HepG2 (cell line): ENCODE measurements around the gene IYD. TPM values are rescaled to one million over a fixed set of nuclear protein-coding genes. Genes with fewer than 3 reads are reported as not detected.

Experiments
- ATAC-seq: fragments of 200-7000 bp; cut with Tn5 transposase; 3 replicates; pipeline ENCODE4 v1.9.1; 2020; ENCODE audit warnings: mild to moderate bottlenecking, moderate library complexity
- BruUV-seq: library from RNA; stranded (reverse); fragments of 400-500 nt; replicated peaks from 2 replicates; lab custom pipeline; 2021; lab: Mats Ljungman, UMichigan
- CTCF ChIA-PET: fragments of 300-600 bp; formaldehyde crosslinking; extraction: SDS; loops from one replicate; lab custom pipeline; 2021; ENCODE audit warnings: low total read pairs, inconsistent platforms, low intra/inter-chr PET ratio; lab: Yijun Ruan, JAX
- POLR2A ChIA-PET: fragments of 350-600 bp; sonication (Branson Sonifier 250); formaldehyde crosslinking; loops from one replicate; lab custom pipeline; 2020; ENCODE audit warnings: antibody characterized with exemption, inconsistent platforms; lab: Yijun Ruan, JAX
- DNase-seq: peaks from one replicate; pipeline ENCODE4 v3.0.0-alpha.2; 2015; ENCODE audit warnings: low spot score
- FAIRE-seq: peaks from 3 replicates; lab custom pipeline; 2011; peaks lifted over from hg19 to GRCh38; lab: Jason Lieb, UNC
- H2AFZ ChIP-seq: one replicate; pipeline ENCODE4 v1.6.1; 2011; ENCODE audit warnings: low read length, inconsistent platforms
- H3K27ac ChIP-seq: fragments of 300-600 bp; 3 replicates; pipeline ENCODE4 v1.8.0; 2011; ENCODE audit warnings: mixed run types, mild to moderate bottlenecking, mixed read lengths, low read length, inconsistent platforms; ENCODE audit not compliant: insufficient read depth; ENCODE audit errors: extremely low read length
- H3K27me3 ChIP-seq, 2 experiments: fragments of 200-600 bp in 1 of 2; 2 replicates in 1 of 2; 3 replicates in 1 of 2; pipeline versions ENCODE4 v1.6.0 to v1.8.0; 2011; ENCODE audit warnings: low read length in 2 of 2, mild to moderate bottlenecking in 2 of 2, moderate library complexity in 2 of 2, inconsistent platforms in 1 of 2; ENCODE audit not compliant: insufficient read depth in 2 of 2, control insufficient read depth in 1 of 2
- H3K36me3 ChIP-seq, 2 experiments: fragments of 200-600 bp in 1 of 2; replicated peaks in 1 of 2; 2 replicates in 1 of 2; 3 replicates in 1 of 2; pipeline versions ENCODE4 v1.5.1 to v1.8.0; 2011; ENCODE audit warnings: low read length in 2 of 2, inconsistent platforms in 1 of 2; ENCODE audit not compliant: insufficient read depth in 2 of 2, control insufficient read depth in 1 of 2
- H3K4me1 ChIP-seq: 2 replicates; pipeline ENCODE4 v1.5.1; 2012; ENCODE audit warnings: low read length, inconsistent platforms; ENCODE audit not compliant: insufficient read depth
- H3K4me2 ChIP-seq: 2 replicates; pipeline ENCODE4 v1.6.0; 2011; ENCODE audit warnings: low read depth, low read length, inconsistent platforms
- H3K4me3 ChIP-seq, 3 experiments: fragments of 200-600 bp in 1 of 3; sonication (generic), shearing (Covaris generic) in 1 of 3; replicated peaks in 1 of 3; 2 replicates each; pipeline ENCODE4 v1.5.1; 2011 to 2016; ENCODE audit warnings: low read length in 3 of 3, inconsistent platforms in 2 of 3, low read depth in 2 of 3, mild to moderate bottlenecking in 2 of 3, control low read depth in 1 of 3, mixed read lengths in 1 of 3; ENCODE audit not compliant: insufficient read depth in 1 of 3
- H3K79me2 ChIP-seq: one replicate; pipeline ENCODE4 v1.6.1; 2011; ENCODE audit warnings: low read length, inconsistent platforms; ENCODE audit not compliant: insufficient read depth
- H3K9ac ChIP-seq: 2 replicates; pipeline ENCODE4 v1.6.0; 2011; ENCODE audit warnings: mild to moderate bottlenecking, low read depth, low read length, inconsistent platforms; ENCODE audit not compliant: insufficient read depth
- H3K9me3 ChIP-seq: 2 replicates; pipeline ENCODE4 v1.5.1; 2012; ENCODE audit warnings: mild to moderate bottlenecking, low read length
- H4K20me1 ChIP-seq: 2 replicates; pipeline ENCODE4 v1.6.0; 2011; ENCODE audit warnings: inconsistent platforms, mild to moderate bottlenecking, low read length, moderate library complexity; ENCODE audit not compliant: insufficient read depth
- CBX2 ChIP-seq, 2 experiments: fragments of 200-600 bp in 1 of 2; sonication (generic); formaldehyde crosslinking in 1 of 2; IDR thresholded peaks; 2 replicates each; pipeline versions ENCODE4 v1.7.0 to v1.8.1; 2018 to 2022; ENCODE audit warnings: low read depth in 2 of 2, low read length in 1 of 2, mild to moderate bottlenecking in 1 of 2, missing genetic modification reagents in 1 of 2
- HDAC6 ChIP-seq: fragments of 200-600 bp; sonication (generic); IDR thresholded peaks from 2 replicates; pipeline ENCODE4 v1.7.0; 2017; ENCODE audit warnings: mild to moderate bottlenecking, antibody characterized with exemption, low read length, low read depth
- HIVEP1 ChIP-seq: sonication (generic); formaldehyde crosslinking; IDR thresholded peaks from 2 replicates; pipeline ENCODE4 v1.4.0; 2020; ENCODE audit warnings: mild to moderate bottlenecking, missing genetic modification reagents
- KAT8 ChIP-seq: IDR thresholded peaks from 2 replicates; pipeline ENCODE4 v1.6.1; 2016; ENCODE audit warnings: missing genetic modification reagents, missing compliant biosample characterization
- NR0B2 ChIP-seq: sonication (generic); formaldehyde crosslinking; IDR thresholded peaks from 2 replicates; pipeline ENCODE4 v1.4.0; 2020; ENCODE audit warnings: mild to moderate bottlenecking, missing genetic modification reagents
- NR1H2 ChIP-seq: sonication (generic); formaldehyde crosslinking; IDR thresholded peaks from 2 replicates; pipeline ENCODE4 v1.8.1; 2022; ENCODE audit warnings: low read depth, missing genetic modification reagents, borderline replicate concordance
- RFX3 ChIP-seq: IDR thresholded peaks from 2 replicates; pipeline ENCODE4 v1.6.1; 2016; ENCODE audit warnings: missing biosample characterization, missing genetic modification reagents
- SNAI1 ChIP-seq: sonication (generic); formaldehyde crosslinking; IDR thresholded peaks from 2 replicates; pipeline ENCODE4 v1.5.0; 2020; ENCODE audit warnings: mild to moderate bottlenecking, missing genetic modification reagents, borderline replicate concordance
- ZBTB46 ChIP-seq: sonication (generic); formaldehyde crosslinking; IDR thresholded peaks from 2 replicates; pipeline ENCODE4 v1.4.0; 2020; ENCODE audit warnings: mild to moderate bottlenecking, missing genetic modification reagents, borderline replicate concordance
- ZFP36L1 ChIP-seq: sonication (generic); formaldehyde crosslinking; IDR thresholded peaks from 2 replicates; pipeline ENCODE4 v1.8.0; 2022; ENCODE audit warnings: mild to moderate bottlenecking, missing genetic modification reagents, moderate library complexity
- ZNF251 ChIP-seq: sonication (generic); formaldehyde crosslinking; IDR thresholded peaks from 2 replicates; pipeline ENCODE4 v1.9.0; 2021; ENCODE audit warnings: mild to moderate bottlenecking, missing genetic modification reagents
- ZNF557 ChIP-seq: sonication (generic); formaldehyde crosslinking; IDR thresholded peaks from 2 replicates; pipeline ENCODE4 v1.4.0; 2020; ENCODE audit warnings: missing genetic modification reagents
- ZSCAN22 ChIP-seq: sonication (generic); formaldehyde crosslinking; IDR thresholded peaks from 2 replicates; pipeline ENCODE4 v1.4.0; 2020; ENCODE audit warnings: mild to moderate bottlenecking, missing genetic modification reagents
- WGBS: methylation state at CpG from one replicate; pipeline ENCODE4 v1.1.6; 2017; ENCODE audit warnings: low lambda C conversion rate; 5-methylcytosine and 5-hydroxymethylcytosine counted together
- in situ Hi-C: cut with HindIII; loops from 2 replicates; pipeline ENCODE4 v1.10.0; 2017; ENCODE audit warnings: low pct_unique_long_range_greater_than_20kb; ENCODE audit not compliant: extremely low pct_ligation_motif_present
- intact Hi-C: fragments of 100-400 bp; cut with micrococcal nuclease; formaldehyde crosslinking; loops from one replicate; pipeline ENCODE4 v1.10.0; 2022; ENCODE audit not compliant: unreplicated experiment
- polyA plus RNA-seq, 8 experiments: library from polyadenylated mRNA; depleted of rRNA in 3 of 8; stranded (reverse) in 7 of 8; unstranded in 1 of 8; fragments of >200 nt; fragmentation: Illumina TruSeq in 4 of 8; extraction: Trizol in 4 of 8; gene quantifications; 2 replicates each; pipeline versions ENCODE4 v1.2.1 to v1.2.3, GENCODE V29; 2011 to 2016; ENCODE audit warnings: low read depth in 4 of 8, missing spikeins in 1 of 8, mixed read lengths in 1 of 8; ENCODE audit not compliant: insufficient read depth in 1 of 8
- total RNA-seq, 5 experiments: library from RNA; depleted of rRNA; stranded (reverse); fragments of >200 nt; fragmentation: Illumina TruSeq; extraction: Trizol; gene quantifications; 2 replicates each; pipeline ENCODE4 v1.2.3, GENCODE V29; 2016; ENCODE audit warnings: low read depth in 1 of 5
- TF ChIP-seq, protein P1 (sequence below): sonication (generic); formaldehyde crosslinking; IDR thresholded peaks from 2 replicates; pipeline ENCODE4 v1.4.0; 2020; ENCODE audit warnings: mild to moderate bottlenecking, low read depth, missing genetic modification reagents
- TF ChIP-seq, protein P2 (sequence below): IDR thresholded peaks from 2 replicates; pipeline ENCODE4 v1.6.1; 2016; ENCODE audit warnings: low read depth, control low read depth

The IYD gene
- total and polyA plus RNA-seq, 2 of the 13 experiments (the other 11 are each of a cell fraction or from before 2014, with no cell fraction given) = 0.01 to 0.46 TPM

DNA sequence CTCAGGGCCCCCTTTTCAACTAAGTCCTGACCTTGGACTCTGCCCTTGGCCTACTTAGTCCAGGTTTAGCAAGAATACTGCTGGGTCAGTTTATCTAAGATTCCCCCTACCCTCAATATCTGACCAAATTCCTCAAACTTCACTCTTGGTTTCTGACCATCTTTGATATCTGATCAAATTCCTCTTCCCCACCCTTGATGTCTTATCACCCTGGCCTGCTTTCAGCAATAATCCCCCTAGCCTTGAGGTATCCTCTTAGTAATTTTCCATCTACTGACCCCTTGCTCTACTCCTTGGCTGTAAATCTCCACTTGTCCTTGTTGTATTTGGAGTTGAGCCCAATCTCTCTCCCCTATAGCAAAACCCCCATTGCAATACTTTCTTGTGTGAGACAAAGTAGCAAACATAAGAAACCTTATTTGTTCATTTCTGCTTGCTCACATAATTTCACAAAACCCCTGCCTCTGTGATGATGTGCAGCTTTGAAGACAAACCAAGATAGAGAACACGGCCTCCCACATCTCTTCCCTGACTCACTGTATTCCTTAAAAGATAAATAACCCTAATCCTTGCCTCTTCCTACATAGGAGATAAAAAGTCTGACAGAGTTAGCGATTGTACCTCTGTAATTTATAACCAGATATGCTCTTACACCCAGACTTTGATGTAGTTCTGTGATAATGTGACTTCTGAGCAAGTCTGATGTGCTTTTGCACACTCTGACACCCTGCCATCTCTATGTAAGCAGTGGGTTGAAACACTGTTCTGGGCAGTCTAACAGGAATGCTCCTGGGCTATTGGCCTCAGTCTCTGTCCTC is 13.8 kb upstream of the IYD start (continued):
- TF ChIP-seq ZSCAN22 (no peak), ZNF251 (CRISPR knock-in tag) (no peak), RFX3 (CRISPR knock-in tag) (no peak), ZFP36L1 (CRISPR knock-in tag) (no peak)
- TF ChIP-seq, protein P1, sequence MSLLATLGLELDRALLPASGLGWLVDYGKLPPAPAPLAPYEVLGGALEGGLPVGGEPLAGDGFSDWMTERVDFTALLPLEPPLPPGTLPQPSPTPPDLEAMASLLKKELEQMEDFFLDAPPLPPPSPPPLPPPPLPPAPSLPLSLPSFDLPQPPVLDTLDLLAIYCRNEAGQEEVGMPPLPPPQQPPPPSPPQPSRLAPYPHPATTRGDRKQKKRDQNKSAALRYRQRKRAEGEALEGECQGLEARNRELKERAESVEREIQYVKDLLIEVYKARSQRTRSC (CRISPR knock-in tag) = no peak

DNA sequence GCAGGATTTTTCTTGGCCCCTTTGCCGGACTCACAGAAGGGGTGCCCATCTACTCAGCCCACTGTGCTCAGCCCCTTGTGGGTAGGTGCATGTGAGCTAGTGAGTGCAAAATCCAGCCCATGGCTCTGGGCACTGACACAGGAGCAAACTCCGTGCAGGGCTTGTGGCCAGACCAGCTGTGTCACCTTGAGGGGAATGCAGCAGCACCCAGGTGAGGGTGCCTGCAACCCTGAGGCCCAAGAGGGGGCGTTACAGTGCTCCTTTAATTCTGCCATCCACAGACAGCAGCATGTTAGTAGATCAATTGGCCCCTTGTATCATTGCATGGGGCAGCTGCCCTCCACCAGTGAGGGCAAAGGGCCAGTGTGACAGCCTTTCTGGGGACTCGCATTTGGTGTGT is 12.9 kb upstream of the IYD start:
- H2AFZ ChIP-seq = no peak overlapping the region
- no peaks in the 10 kb centered on the region for H3K27me3 ChIP-seq
- in situ Hi-C loops (no loop called here), intact Hi-C loops (no loop called here)
- H3K27ac ChIP-seq = no peak overlapping the region
- FAIRE-seq = no peak
- POLR2A ChIA-PET = no interaction called here
- WGBS = 25% methylated on average over 2 of the region's 4 CpGs
- CTCF ChIA-PET = no interaction called here
- H3K4me1 ChIP-seq = no peaks in the 10 kb centered on the region
- H4K20me1 ChIP-seq = no peaks in the 10 kb centered on the region
- DNase-seq = no peak
- no peak overlapping the region for H3K4me3 ChIP-seq
- no TSS peak for BruUV-seq
- H3K36me3 ChIP-seq = no peaks in the 10 kb centered on the region
- H3K4me2 ChIP-seq = no peak overlapping the region
- ATAC-seq = no peak
- H3K9ac ChIP-seq = no peak overlapping the region
- H3K9me3 ChIP-seq = no peaks in the 10 kb centered on the region
- no peaks in the 10 kb centered on the region for H3K79me2 ChIP-seq
- TF ChIP-seq HIVEP1 (CRISPR knock-in tag) (no peak), NR1H2 (CRISPR knock-in tag) (no peak), ZNF557 (CRISPR knock-in tag) (no peak), CBX2 (IDR thresholded peaks at IDR 0.05; ENCODE audit: low read depth, low read length) (no peak), CBX2 (CRISPR knock-in tag; IDR thresholded peaks at IDR 0.05; ENCODE audit: low read depth) (no peak), NR0B2 (no peak), KAT8 (CRISPR knock-in tag) (no peak), HDAC6 (no peak), ZBTB46 (no peak), SNAI1 (CRISPR knock-in tag) (no peak)
- TF ChIP-seq, protein P2, sequence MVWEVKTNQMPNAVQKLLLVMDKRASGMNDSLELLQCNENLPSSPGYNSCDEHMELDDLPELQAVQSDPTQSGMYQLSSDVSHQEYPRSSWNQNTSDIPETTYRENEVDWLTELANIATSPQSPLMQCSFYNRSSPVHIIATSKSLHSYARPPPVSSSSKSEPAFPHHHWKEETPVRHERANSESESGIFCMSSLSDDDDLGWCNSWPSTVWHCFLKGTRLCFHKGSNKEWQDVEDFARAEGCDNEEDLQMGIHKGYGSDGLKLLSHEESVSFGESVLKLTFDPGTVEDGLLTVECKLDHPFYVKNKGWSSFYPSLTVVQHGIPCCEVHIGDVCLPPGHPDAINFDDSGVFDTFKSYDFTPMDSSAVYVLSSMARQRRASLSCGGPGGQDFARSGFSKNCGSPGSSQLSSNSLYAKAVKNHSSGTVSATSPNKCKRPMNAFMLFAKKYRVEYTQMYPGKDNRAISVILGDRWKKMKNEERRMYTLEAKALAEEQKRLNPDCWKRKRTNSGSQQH = no peak
